Measurements from ENCODE around the gene FAM221B.

DNA sequence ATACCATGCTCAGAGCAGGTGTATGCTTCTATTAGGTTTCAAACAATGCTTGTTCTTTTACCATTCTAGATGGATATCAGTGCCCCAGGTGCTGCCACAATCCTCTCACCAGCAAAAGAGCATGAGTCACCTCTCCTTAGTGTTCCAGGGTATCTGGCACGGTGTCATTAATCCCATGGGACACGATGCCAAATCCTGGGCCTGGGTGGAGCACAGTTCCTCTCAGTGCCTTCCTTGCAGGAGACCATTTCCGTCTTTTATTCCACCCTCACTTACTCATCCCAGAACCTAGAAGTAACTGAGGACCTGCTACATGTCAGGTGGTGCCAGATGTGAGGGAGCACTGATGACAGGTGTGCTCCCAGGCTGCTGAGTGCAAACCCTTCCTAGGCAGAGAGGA lies 43.0 kb upstream of the FAM221B start:
- TF ChIP-seq GATA3 (IDR thresholded peaks at IDR 0.05; ENCODE audit: low read depth, low read length) (no peak), GATA2 (IDR thresholded peaks at IDR 0.05; ENCODE audit: low read depth, low read length) (no peak)
